Central memory CD8-positive, alpha-beta T cell (primary cell): ENCODE data around the gene ATP5MC3.
A peak's percentile ranks its signal among the peaks of the same experiment; 100 is the strongest.

Source experiments
- ATAC-seq: fragments of 150-1000 bp; cut with Tn5 transposase; replicated peaks from 2 replicates; pipeline ENCODE4 v1.10.0; 2022; ENCODE audit warnings: mild to moderate bottlenecking, moderate FRiP score, moderate number of reproducible peaks; ENCODE audit not compliant: poor library complexity, severe bottlenecking; ENCODE audit errors: extremely low read depth
- DNase-seq, 2 donors: peaks; one replicate each; pipeline ENCODE4 v3.0.0; 2021; ENCODE audit warnings: low spot score in 2 of 2
- H3K27ac Mint-ChIP-seq: one replicate; pipeline ENCODE4 v1.8.0; 2022; ENCODE audit warnings: low read depth, mild to moderate bottlenecking, moderate library complexity, mixed read lengths
- H3K27me3 Mint-ChIP-seq: one replicate; pipeline ENCODE4 v1.8.0; 2022; ENCODE audit warnings: mixed read lengths
- H3K36me3 Mint-ChIP-seq: one replicate; pipeline ENCODE4 v1.8.0; 2022; ENCODE audit warnings: mild to moderate bottlenecking, moderate library complexity, mixed read lengths; ENCODE audit not compliant: insufficient read depth
- H3K4me1 Mint-ChIP-seq: one replicate; pipeline ENCODE4 v1.8.0; 2022; ENCODE audit warnings: mixed read lengths
- H3K4me3 Mint-ChIP-seq: one replicate; pipeline ENCODE4 v1.8.0; 2022; ENCODE audit warnings: mild to moderate bottlenecking, moderate library complexity, mixed read lengths
- H3K9me3 Mint-ChIP-seq: one replicate; pipeline ENCODE4 v1.8.0; 2022; ENCODE audit warnings: mixed read lengths

ATP5MC3 gene

DNA sequence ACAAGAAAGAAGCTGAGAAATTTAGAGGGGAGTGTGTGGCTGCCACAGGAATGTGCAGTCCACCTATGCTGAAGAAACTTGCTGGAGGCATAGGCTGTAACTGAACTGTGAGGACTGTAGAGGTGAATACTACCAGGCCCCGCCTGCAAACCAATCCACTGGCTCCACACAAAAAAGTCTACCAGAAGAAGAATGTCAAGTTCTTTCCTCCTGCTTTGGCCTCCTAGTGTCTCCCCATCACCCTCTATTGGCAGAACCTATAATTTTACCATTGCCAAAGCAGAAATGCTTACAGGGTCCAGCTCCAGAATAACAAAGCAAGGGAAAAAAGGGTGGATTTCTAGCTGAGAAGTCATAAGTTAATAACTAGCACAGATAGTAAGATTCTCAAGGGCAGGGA lies 5.9 kb upstream of the ATP5MC3 start:
- peaks cover 2% of the 10 kb centered on the region for H3K36me3 Mint-ChIP-seq
- H3K4me1 Mint-ChIP-seq = no peaks in the 10 kb centered on the region
- ATAC-seq = no peak
- H3K9me3 Mint-ChIP-seq = no peaks in the 10 kb centered on the region
- no peak for DNase-seq
- H3K27me3 Mint-ChIP-seq = peaks cover 33% of the 10 kb centered on the region
- no peak overlapping the region for H3K27ac Mint-ChIP-seq
- no peak overlapping the region for H3K4me3 Mint-ChIP-seq

DNA sequence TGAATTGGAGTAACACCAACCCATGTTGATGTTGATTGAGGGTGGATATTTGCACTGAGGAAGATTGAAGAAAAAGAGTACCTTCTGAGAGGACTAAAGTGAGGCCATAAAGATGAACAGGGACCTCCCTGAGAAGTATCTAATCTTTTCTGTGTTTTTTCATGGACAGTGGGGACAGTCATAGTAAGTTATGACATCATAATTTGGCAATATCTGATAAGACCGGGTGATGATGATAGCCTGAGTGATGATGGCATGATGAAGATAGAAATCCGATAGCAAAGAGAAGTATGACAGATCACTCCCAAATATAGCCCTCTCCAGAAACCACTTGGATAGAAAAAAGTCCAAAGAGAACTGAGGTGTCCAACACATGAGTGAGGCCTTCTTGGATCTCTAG lies 2.2 kb upstream of the ATP5MC3 start:
- Mint-ChIP-seq H3K36me3 (peaks cover 17% of the 10 kb centered on the region), H3K4me3 (no peak overlapping the region), H3K4me1 (peaks cover 19% of the 10 kb centered on the region), H3K27me3 (peaks cover 6% of the 10 kb centered on the region), H3K27ac (no peak overlapping the region), H3K9me3 (no peaks in the 10 kb centered on the region)
- DNase-seq = no peak
- ATAC-seq = no peak

DNA sequence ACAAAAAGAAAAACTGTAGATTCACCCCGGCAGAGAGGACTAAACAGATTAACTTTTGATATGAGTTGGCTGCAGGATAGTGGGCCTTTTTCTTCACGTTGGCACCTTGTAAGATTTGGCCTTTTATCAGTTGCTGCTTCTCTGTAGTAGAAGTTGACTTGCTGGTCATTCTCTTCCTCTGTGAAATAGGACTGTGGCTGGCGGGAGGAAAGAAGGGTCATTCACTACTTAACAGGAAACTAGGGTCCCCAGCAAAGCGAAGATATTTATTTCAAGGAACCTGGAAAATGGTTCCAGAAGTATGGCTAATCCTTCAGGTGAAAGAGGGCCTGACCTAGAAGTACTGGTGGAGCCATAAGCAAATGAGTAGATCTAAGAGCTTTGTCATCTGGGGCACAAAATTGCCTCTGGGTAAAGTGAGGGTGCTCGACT lies 383 bp upstream of the ATP5MC3 start:
- H3K27me3 Mint-ChIP-seq = no peaks in the 10 kb centered on the region
- peaks cover 28% of the 10 kb centered on the region for H3K36me3 Mint-ChIP-seq
- DNase-seq (no peak), ATAC-seq (no peak)
- no peaks in the 10 kb centered on the region for H3K9me3 Mint-ChIP-seq
- peak overlapping the region; percentile 82 for H3K27ac Mint-ChIP-seq
- H3K4me3 Mint-ChIP-seq = peak overlapping the region; percentile 93
- peaks cover 19% of the 10 kb centered on the region for H3K4me1 Mint-ChIP-seq

DNA sequence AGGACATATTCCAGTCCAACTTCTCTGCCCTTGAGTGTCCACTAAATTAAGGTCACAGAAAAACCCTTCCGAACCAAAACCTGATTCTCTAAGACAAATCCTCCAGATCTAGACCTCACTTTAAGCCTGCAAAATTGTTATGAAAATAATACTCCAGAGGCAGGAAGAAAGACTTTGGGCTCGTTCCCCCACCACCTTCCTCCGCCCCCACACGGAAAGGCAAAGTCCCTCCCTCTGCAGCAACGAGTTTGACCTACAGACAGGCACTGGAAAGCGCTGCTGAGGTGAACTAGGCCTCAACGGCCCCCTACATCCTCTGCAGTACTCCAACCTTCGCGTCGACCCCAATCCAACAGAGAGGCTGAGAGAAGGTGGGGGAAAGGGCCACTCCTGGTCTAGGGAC lies 808 bp downstream of the ATP5MC3 start:
- ATAC-seq (peak; percentile 66), DNase-seq (peak in 1 of 2 donors; percentile 19)
- peak overlapping the region; percentile 93 for H3K4me3 Mint-ChIP-seq
- no peaks in the 10 kb centered on the region for H3K27me3 Mint-ChIP-seq
- peaks cover 19% of the 10 kb centered on the region for H3K4me1 Mint-ChIP-seq
- peak overlapping the region; percentile 82 for H3K27ac Mint-ChIP-seq
- no peaks in the 10 kb centered on the region for H3K9me3 Mint-ChIP-seq
- peaks cover 29% of the 10 kb centered on the region for H3K36me3 Mint-ChIP-seq

GRCh38 chr2:175176624-175177023 lies 4.9 kb downstream of the ATP5MC3 start:
- ATAC-seq = no peak
- Mint-ChIP-seq H3K36me3 (peaks cover 31% of the 10 kb centered on the region), H3K27me3 (no peaks in the 10 kb centered on the region), H3K27ac (no peak overlapping the region), H3K4me3 (no peak overlapping the region), H3K9me3 (no peaks in the 10 kb centered on the region), H3K4me1 (peaks cover 14% of the 10 kb centered on the region)
- no peak for DNase-seq

DNA sequence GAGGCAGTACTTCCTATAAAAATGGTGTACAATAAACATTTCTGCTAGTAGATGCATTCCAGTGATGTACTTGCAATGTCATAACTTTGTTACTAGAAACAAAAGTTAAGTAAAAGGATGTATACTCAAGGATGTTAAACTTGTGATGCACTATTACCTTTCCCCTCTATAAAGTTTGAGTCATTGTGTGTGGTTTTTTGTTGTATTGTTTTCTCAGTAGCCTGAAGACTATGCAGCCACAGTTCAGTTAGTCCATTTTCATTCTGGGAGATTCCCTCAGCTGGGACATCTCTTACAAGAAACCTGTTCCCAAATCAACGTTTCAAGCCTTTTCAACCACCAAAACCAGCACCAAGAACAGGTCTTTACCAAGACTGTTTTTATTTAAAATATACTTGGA lies 5.6 kb downstream of the ATP5MC3 start:
- Mint-ChIP-seq H3K36me3 (peaks cover 25% of the 10 kb centered on the region), H3K27ac (no peak overlapping the region), H3K4me3 (no peak overlapping the region), H3K27me3 (no peaks in the 10 kb centered on the region), H3K9me3 (no peaks in the 10 kb centered on the region), H3K4me1 (peaks cover 12% of the 10 kb centered on the region)
- no peak for DNase-seq
- ATAC-seq = no peak

DNA sequence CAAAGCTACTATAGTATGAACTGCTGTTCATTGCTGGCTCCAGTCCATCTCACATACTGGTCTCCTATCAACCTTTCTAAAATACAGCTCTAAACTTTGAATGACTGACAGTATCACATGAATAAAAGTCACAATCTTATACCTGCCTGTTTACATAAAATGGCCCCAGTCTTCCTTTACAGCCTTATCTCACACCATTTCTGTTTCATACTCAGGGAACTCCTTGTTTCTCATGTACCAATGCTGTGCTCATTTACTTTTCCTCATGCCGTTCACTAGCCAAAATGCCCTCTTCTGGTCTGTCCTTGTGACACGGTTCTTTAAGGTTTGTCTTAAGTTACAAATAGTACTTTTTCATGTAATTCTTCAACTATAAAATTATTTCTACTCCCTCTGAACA lies 6.2 kb downstream of the ATP5MC3 start:
- H3K27me3 Mint-ChIP-seq = no peaks in the 10 kb centered on the region
- H3K4me3 Mint-ChIP-seq = no peak overlapping the region
- no peak for DNase-seq
- ATAC-seq = no peak
- H3K27ac Mint-ChIP-seq = no peak overlapping the region
- peaks cover 11% of the 10 kb centered on the region for H3K4me1 Mint-ChIP-seq
- H3K9me3 Mint-ChIP-seq = no peaks in the 10 kb centered on the region
- H3K36me3 Mint-ChIP-seq = peaks cover 22% of the 10 kb centered on the region

GRCh38 chr2:175170659-175171304 lies 10.7 kb downstream of the ATP5MC3 start:
- Mint-ChIP-seq H3K9me3 (no peaks in the 10 kb centered on the region), H3K4me1 (peaks cover 32% of the 10 kb centered on the region), H3K36me3 (peaks cover 11% of the 10 kb centered on the region), H3K4me3 (no peak overlapping the region), H3K27ac (no peak overlapping the region), H3K27me3 (no peaks in the 10 kb centered on the region)
- DNase-seq = no peak
- no peak for ATAC-seq

GRCh38 chr2:175169191-175169590 lies 12.3 kb downstream of the ATP5MC3 start:
- ATAC-seq (no peak), DNase-seq (no peak)
- Mint-ChIP-seq H3K36me3 (peaks cover 10% of the 10 kb centered on the region), H3K27me3 (no peaks in the 10 kb centered on the region), H3K4me1 (peaks cover 32% of the 10 kb centered on the region), H3K9me3 (no peaks in the 10 kb centered on the region), H3K4me3 (no peak overlapping the region), H3K27ac (no peak overlapping the region)

DNA sequence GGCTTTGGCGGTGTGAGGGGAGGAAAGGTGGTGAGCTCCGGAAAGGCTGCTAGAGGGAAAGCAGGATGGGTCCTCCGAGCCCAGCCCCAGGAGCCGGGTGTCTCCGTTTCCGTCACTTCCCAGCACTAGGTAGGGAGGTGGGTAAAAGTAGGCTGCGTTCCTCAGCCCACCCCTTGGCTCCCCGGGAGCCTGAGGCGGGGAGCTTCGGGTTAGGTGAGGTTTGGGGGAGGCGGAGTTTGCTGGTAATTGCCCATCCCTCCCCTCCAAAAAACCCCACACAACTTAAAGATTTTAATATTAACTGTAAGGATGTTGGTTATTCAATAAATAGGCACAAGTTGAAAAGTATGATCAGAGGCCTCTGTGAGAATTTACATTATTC lies 13.0 kb downstream of the ATP5MC3 start:
- DNase-seq (no peak), ATAC-seq (peak; percentile 17)
- Mint-ChIP-seq H3K36me3 (peaks cover 10% of the 10 kb centered on the region), H3K9me3 (no peaks in the 10 kb centered on the region), H3K27me3 (no peaks in the 10 kb centered on the region), H3K27ac (peak overlapping the region; percentile 94), H3K4me3 (peak overlapping the region; percentile 89), H3K4me1 (peaks cover 32% of the 10 kb centered on the region)

GRCh38 chr2:175167792-175168563 lies 13.5 kb downstream of the ATP5MC3 start, which contains the start of gene ATF2:
TSS of gene ATF2 (minus strand) at chr2:175168203. CDS start at chr2:175136443, 31,760 bp downstream.
- ATAC-seq (peak; percentile 89), DNase-seq (peak; percentile 94 to 98)
- Mint-ChIP-seq H3K36me3 (peaks cover 10% of the 10 kb centered on the region), H3K4me1 (peaks cover 32% of the 10 kb centered on the region), H3K9me3 (no peaks in the 10 kb centered on the region), H3K27ac (peak within 1 kb of the TSS; percentile 94), H3K4me3 (peak within 1 kb of the TSS; percentile 89), H3K27me3 (no peaks in the 10 kb centered on the region)

DNA sequence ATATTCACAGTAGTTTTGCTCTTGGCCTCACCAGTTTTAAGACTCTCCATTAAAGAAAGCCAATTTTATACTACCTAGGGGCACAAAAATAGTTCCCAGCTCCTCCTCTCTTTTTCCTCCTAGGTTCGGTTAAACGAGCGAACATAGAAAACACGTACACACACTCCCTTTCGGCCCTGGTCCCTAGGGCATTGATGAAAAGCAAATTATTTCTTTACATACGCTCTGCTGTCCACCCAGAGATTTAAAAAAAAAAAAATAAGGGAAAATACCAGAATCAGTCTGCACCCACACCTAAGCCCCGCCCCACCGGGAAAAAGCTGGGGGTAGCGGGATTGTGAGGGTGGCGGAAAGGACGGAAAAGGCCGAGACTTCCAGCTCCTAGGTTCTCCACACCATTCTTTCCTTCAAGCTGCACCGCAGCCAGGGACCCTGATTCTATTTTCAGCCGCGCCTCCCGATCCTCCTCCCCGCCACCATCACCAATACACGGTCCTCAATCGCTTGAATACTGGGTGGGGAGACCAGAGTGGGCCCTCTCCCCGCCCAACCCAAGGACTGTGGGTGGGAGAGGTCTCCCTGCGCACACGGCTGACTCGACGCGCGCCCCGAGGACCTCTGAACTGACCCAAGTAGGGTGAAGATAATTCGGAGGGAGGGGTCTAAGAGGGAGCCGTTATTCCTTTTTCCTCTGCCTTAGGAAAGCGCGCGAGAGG lies 14.3 kb downstream of the ATP5MC3 start:
- DNase-seq = no peak
- Mint-ChIP-seq H3K4me1 (peaks cover 32% of the 10 kb centered on the region), H3K27ac (peak overlapping the region; percentile 94), H3K36me3 (peaks cover 10% of the 10 kb centered on the region), H3K27me3 (no peaks in the 10 kb centered on the region), H3K9me3 (no peaks in the 10 kb centered on the region), H3K4me3 (peak overlapping the region; percentile 89)
- ATAC-seq = peak; percentile 10
